Spleen (tissue), 11 donors: ENCODE measurements around the gene WFDC10B. TPM values are rescaled to one million over a fixed set of nuclear protein-coding genes. Genes with fewer than 3 reads are reported as not detected.
"Not testable (repeated sequence)": the region's sequence is repeated elsewhere in the genome, so short reads cannot be mapped to it uniquely, and the experiment has no call there.

Experiments
- DNase-seq: peaks from one replicate; pipeline ENCODE4 v3.0.0-alpha.2; 2020
- H3K27ac ChIP-seq, 8 donors: fragments of 200-600 bp; sonication (generic) in 7 of 8; 1 replicate in 4 of 8; 2 replicates in 4 of 8; pipeline versions ENCODE4 v1.5.0 to v1.8.0; 2016 to 2021; ENCODE audit warnings: inconsistent platforms in 4 of 8, mild to moderate bottlenecking in 4 of 8, moderate library complexity in 1 of 8
- H3K27me3 ChIP-seq, 7 donors: fragments of 200-600 bp; sonication (generic) in 6 of 7; replicated peaks in 1 of 7; 1 replicate in 4 of 7; 2 replicates in 3 of 7; pipeline versions ENCODE4 v1.5.0 to v1.8.0; 2016 to 2021; ENCODE audit warnings: inconsistent platforms in 3 of 7, mild to moderate bottlenecking in 1 of 7
- H3K36me3 ChIP-seq, 6 donors: fragments of 200-600 bp; sonication (generic) in 5 of 6; 1 replicate in 4 of 6; 2 replicates in 2 of 6; pipeline versions ENCODE4 v1.5.0 to v1.8.0; 2016 to 2021; ENCODE audit warnings: inconsistent platforms in 2 of 6
- H3K4me1 ChIP-seq, 6 donors: fragments of 200-600 bp; sonication (generic) in 5 of 6; 1 replicate in 3 of 6; 2 replicates in 3 of 6; pipeline versions ENCODE4 v1.5.0 to v1.8.0; 2016 to 2021; ENCODE audit warnings: inconsistent platforms in 3 of 6
- H3K4me3 ChIP-seq, 8 donors: fragments of 200-600 bp; sonication (generic) in 7 of 8; 1 replicate in 4 of 8; 2 replicates in 4 of 8; pipeline versions ENCODE4 v1.5.0 to v1.8.0; 2016 to 2021; ENCODE audit warnings: inconsistent platforms in 4 of 8, mild to moderate bottlenecking in 4 of 8, moderate library complexity in 2 of 8
- H3K9me3 ChIP-seq, 8 donors: fragments of 200-600 bp; sonication (generic) in 7 of 8; 1 replicate in 4 of 8; 2 replicates in 4 of 8; pipeline versions ENCODE4 v1.5.0 to v1.8.0; 2016 to 2021; ENCODE audit warnings: inconsistent platforms in 4 of 8
- POLR2A ChIP-seq, 3 donors: fragments of 450-650 bp; IDR thresholded peaks; one replicate each; pipeline ENCODE4 v1.5.1; 2017; ENCODE audit warnings: antibody characterized with exemption in 3 of 3, mild to moderate bottlenecking in 1 of 3
- POLR2AphosphoS5 ChIP-seq, 3 donors: sonication (generic); formaldehyde crosslinking; IDR thresholded peaks; one replicate each; pipeline ENCODE4 v1.5.1; 2017; ENCODE audit warnings: antibody characterized with exemption in 3 of 3
- WGBS, 5 donors: extraction: QIAGEN DNeasy Blood & Tissue Kit in 3 of 5; methylation state at CpG; one replicate each; pipeline versions ENCODE4 v1.1.5 to v1.1.7; 2013 to 2018; 5-methylcytosine and 5-hydroxymethylcytosine counted together
- intact Hi-C: fragments of 100-400 bp; cut with DNase I; formaldehyde crosslinking; loops from one replicate; pipeline ENCODE4 v1.15.0; 2023; ENCODE audit warnings: low total_unique reads
- polyA plus RNA-seq, 3 donors: library from polyadenylated mRNA; stranded (reverse); fragments of 200-250 nt; gene quantifications; one replicate each; pipeline ENCODE4 v1.2.1, GENCODE V29; 2013
- total RNA-seq, 7 donors: library from RNA; depleted of rRNA in 3 of 7; stranded (reverse); fragments of >200 nt in 3 of 7; fragmentation: NEBNext Ultra II Directional in 4 of 7; extraction: Animal tissue kit (Norgen Biotek cat#: 25700) in 4 of 7; gene quantifications; one replicate each; pipeline versions ENCODE4 v1.1.0 to v1.2.1, GENCODE V29; 2016 to 2021
- TF ChIP-seq, protein P1 (sequence below), 11 experiments: fragments of 200-600 bp in 7 of 11; fragments of 450-650 bp in 4 of 11; sonication (generic) in 4 of 11; IDR thresholded peaks in 8 of 11; conservative IDR thresholded peaks in 3 of 11; 1 replicate in 7 of 11; 2 replicates in 4 of 11; pipeline versions ENCODE4 v1.4.0 to v1.8.0; 2016 to 2021; ENCODE audit warnings: antibody characterized with exemption in 11 of 11, inconsistent platforms in 4 of 11, mild to moderate bottlenecking in 1 of 11
- donor health status: healthy with polysubstance abuse.
- donor health status: DM: no; HTN: no; CAD: no; lungs with moderate emphysema.
- donor health status: DM: no; HTN: no; CAD: no.
- donor health status: Bipolar disorder and iron deficiency.
- donor health status: healthy.
- donor health status: DM: no; HTN: no; CAD: no.
- donor health status: DM: yes; HTN: yes; CAD: no.

The WFDC10B gene
- total and polyA plus RNA-seq, 10 donors, result not detected

DNA sequence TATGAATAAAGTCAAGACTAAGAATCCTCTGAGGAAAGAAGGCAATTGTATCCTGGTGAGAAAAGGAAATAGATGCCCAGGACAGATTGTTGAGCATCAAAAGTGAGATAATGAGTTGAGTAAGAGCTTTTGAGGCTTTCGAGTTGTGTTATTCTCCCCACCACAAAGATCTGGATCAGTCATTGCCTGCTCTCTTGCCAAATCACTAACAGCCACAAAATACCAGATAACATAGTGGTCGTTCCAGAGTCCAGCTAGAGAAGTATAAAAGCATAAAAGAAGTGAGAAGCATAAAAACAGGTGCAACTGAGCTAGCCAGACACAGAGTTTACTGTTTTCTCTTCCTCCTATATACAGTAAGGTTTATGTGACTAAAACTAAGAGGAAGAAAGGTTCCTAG is 22.2 kb upstream of the WFDC10B start:
- no peak for TF ChIP-seq POLR2A (IDR thresholded peaks at IDR 0.05)
- TF ChIP-seq, protein P1, sequence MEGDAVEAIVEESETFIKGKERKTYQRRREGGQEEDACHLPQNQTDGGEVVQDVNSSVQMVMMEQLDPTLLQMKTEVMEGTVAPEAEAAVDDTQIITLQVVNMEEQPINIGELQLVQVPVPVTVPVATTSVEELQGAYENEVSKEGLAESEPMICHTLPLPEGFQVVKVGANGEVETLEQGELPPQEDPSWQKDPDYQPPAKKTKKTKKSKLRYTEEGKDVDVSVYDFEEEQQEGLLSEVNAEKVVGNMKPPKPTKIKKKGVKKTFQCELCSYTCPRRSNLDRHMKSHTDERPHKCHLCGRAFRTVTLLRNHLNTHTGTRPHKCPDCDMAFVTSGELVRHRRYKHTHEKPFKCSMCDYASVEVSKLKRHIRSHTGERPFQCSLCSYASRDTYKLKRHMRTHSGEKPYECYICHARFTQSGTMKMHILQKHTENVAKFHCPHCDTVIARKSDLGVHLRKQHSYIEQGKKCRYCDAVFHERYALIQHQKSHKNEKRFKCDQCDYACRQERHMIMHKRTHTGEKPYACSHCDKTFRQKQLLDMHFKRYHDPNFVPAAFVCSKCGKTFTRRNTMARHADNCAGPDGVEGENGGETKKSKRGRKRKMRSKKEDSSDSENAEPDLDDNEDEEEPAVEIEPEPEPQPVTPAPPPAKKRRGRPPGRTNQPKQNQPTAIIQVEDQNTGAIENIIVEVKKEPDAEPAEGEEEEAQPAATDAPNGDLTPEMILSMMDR (IDR thresholded peaks at IDR 0.05 in 8 of 11, conservative IDR thresholded peaks at IDR 0.05 in 3 of 11), result no peak
- TF ChIP-seq POLR2AphosphoS5 (IDR thresholded peaks at IDR 0.05), result no peak
- DNase-seq, result no peak
- intact Hi-C loops, result no loop called here
- no peaks in the 10 kb centered on the region for H3K4me1 ChIP-seq
- H3K9me3 ChIP-seq, result peaks cover 0 to 16% (median 9%) of the 10 kb centered on the region in 8 donors
- no peak overlapping the region for H3K4me3 ChIP-seq
- H3K27ac ChIP-seq, result no peak overlapping the region
- H3K27me3 ChIP-seq, result peaks cover 0 to 27% (median 0%) of the 10 kb centered on the region in 7 donors
- WGBS, 5 donors, result 29 to 45% (median 37%) methylated on average over 2 of the region's 2 CpGs
- no peaks in the 10 kb centered on the region for H3K36me3 ChIP-seq

DNA sequence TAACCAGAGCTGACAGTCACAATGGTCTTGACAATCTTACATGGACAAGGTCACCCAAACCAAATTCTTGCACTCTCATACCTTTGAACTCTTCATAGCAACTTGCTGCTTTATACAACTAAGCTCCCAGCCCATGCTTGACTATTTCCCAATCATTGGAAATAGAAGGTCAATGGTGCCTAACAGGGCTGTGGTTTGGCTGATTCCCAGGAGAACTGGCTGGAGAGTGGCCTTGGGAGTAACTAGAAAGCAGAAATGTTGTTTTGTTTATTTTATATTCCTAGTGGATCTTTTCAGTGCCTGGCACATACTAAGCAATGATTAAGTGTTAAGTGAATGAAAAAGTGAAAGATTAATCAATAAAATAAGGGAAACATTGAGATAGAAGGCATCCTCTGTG is 20.3 kb upstream of the WFDC10B start:
- intact Hi-C loops, result no loop called here
- H3K4me3 ChIP-seq, result no peak overlapping the region
- H3K27me3 ChIP-seq, result peaks cover 0 to 27% (median 0%) of the 10 kb centered on the region in 7 donors
- no peak overlapping the region for H3K27ac ChIP-seq
- peaks cover 0 to 5% (median 0%) of the 10 kb centered on the region in 8 donors for H3K9me3 ChIP-seq
- no peak for DNase-seq
- TF ChIP-seq, protein P1 (IDR thresholded peaks at IDR 0.05 in 8 of 11, conservative IDR thresholded peaks at IDR 0.05 in 3 of 11), result no peak
- no peak for TF ChIP-seq POLR2A (IDR thresholded peaks at IDR 0.05)
- no peak for TF ChIP-seq POLR2AphosphoS5 (IDR thresholded peaks at IDR 0.05)
- H3K36me3 ChIP-seq, result no peaks in the 10 kb centered on the region
- no peaks in the 10 kb centered on the region for H3K4me1 ChIP-seq

DNA sequence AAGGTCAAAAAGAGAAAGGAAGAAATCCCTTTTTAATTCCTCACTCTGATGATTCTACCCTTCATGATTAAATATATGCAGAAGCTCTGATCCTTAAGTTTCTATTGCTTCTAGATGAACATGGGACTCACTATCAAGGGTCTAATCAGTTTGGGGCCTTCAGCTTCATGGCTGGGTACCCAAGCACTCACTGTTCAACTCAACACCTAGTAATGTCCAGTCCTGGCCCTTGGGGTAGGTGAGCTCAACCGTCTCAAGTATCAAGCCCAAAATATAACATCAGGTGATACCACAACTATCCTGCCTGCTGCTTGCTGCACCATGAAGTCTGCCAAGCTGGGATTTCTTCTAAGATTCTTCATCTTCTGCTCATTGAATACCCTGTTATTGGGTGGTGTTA is 17.2 kb upstream of the WFDC10B start, which contains the start of gene SPINT4:
Gene SPINT4, plus strand, starts transcription at position 301 of the 400 bp plus-strand sequence. Its CDS starts 21 bp downstream, at position 322.
- TF ChIP-seq, protein P1 (IDR thresholded peaks at IDR 0.05 in 8 of 11, conservative IDR thresholded peaks at IDR 0.05 in 3 of 11), result no peak
- TF ChIP-seq POLR2A (IDR thresholded peaks at IDR 0.05), result no peak
- TF ChIP-seq POLR2AphosphoS5 (IDR thresholded peaks at IDR 0.05), result no peak
- H3K27ac ChIP-seq, result no peak within 1 kb of the TSS
- WGBS, 5 donors, result 50 to 90% (median 72%) methylated on average over 1 of the region's 1 CpG
- H3K9me3 ChIP-seq, result peaks cover 0 to 3% (median 0%) of the 10 kb centered on the region in 8 donors
- no peaks in the 10 kb centered on the region for H3K36me3 ChIP-seq
- no peak for DNase-seq
- no peak within 1 kb of the TSS for H3K4me3 ChIP-seq
- no peaks in the 10 kb centered on the region for H3K4me1 ChIP-seq
- peaks cover 0 to 27% (median 0%) of the 10 kb centered on the region in 7 donors for H3K27me3 ChIP-seq
- intact Hi-C loops, result no loop called here

DNA sequence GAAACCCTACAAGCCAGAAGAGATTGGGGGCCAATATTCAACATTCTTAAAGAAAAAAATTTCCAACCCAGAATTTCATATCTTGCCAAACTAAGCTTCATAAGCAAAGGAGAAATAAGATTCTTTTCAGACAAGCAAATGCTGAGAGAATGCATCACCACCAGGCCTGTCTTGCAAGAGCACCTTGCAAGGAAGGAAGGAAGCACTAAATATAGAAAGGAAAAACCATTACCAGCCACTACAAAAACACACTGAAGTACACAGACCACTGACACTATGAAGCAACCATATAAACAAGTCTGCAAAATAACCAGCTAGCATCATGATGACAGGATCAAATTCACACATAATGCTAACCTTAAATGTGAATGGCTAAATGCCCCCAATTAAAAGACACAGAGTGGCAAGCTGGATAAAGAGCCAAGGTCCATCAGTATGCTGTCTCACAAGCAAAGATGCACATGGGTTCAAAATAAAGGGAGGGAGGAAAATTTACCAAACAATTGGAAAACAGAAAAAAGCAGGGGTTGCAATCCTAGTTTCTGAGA is 11.4 kb upstream of the WFDC10B start:
- not testable (repeated sequence) for DNase-seq, H3K4me3 ChIP-seq

More for the DNA sequence above, 11.4 kb upstream of the WFDC10B start:
- H3K36me3 ChIP-seq, H3K4me1 ChIP-seq, H3K27ac ChIP-seq, intact Hi-C loops: not testable (repeated sequence)
- Histone ChIP-seq H3K27me3 (peaks cover 0 to 11% (median 0%) of the 10 kb centered on the region in 7 donors), H3K9me3 (peaks cover 0 to 11% (median 0%) of the 10 kb centered on the region in 8 donors)
